Chondrocyte (in vitro differentiated cells): ENCODE results near the gene RASGRP1. TPM values are rescaled to one million over a fixed set of nuclear protein-coding genes. Genes with fewer than 3 reads are reported as not detected.

Source experiments
- DNase-seq: peaks from one replicate; pipeline ENCODE4 v3.0.0; 2021; ENCODE audit warnings: mixed read lengths, low spot score
- H3K27ac Mint-ChIP-seq: one replicate; pipeline ENCODE4 v1.8.0; 2021; ENCODE audit warnings: mild to moderate bottlenecking, moderate library complexity, mixed read lengths; ENCODE audit not compliant: unreplicated experiment
- H3K27me3 Mint-ChIP-seq: 2 replicates; pipeline ENCODE4 v1.8.0; 2021; ENCODE audit warnings: low read depth, mixed read lengths
- H3K36me3 Mint-ChIP-seq: 2 replicates; pipeline ENCODE4 v1.8.0; 2021; ENCODE audit warnings: low read depth, mixed read lengths
- H3K4me1 Mint-ChIP-seq: 2 replicates; pipeline ENCODE4 v1.8.0; 2021; ENCODE audit warnings: low read depth, mild to moderate bottlenecking, mixed read lengths
- H3K4me3 Mint-ChIP-seq: one replicate; pipeline ENCODE4 v1.8.0; 2021; ENCODE audit warnings: mild to moderate bottlenecking, moderate library complexity, mixed read lengths; ENCODE audit not compliant: unreplicated experiment
- H3K9me3 Mint-ChIP-seq: 2 replicates; pipeline ENCODE4 v1.8.0; 2021; ENCODE audit warnings: low read depth, mixed read lengths
- total RNA-seq: library from RNA; stranded (reverse); gene quantifications from 3 replicates; pipeline ENCODE4 v1.2.1, GENCODE V29; 2021
- TF ChIP-seq, protein P1 (sequence below): fragments of 200-600 bp; sonication (generic); IDR thresholded peaks from 2 replicates; pipeline ENCODE4 v1.5.0; 2021; ENCODE audit warnings: antibody characterized with exemption, mild to moderate bottlenecking, moderate library complexity

The RASGRP1 gene
- total RNA-seq, 1 donor from 2014 or later, result 0.52 TPM

DNA sequence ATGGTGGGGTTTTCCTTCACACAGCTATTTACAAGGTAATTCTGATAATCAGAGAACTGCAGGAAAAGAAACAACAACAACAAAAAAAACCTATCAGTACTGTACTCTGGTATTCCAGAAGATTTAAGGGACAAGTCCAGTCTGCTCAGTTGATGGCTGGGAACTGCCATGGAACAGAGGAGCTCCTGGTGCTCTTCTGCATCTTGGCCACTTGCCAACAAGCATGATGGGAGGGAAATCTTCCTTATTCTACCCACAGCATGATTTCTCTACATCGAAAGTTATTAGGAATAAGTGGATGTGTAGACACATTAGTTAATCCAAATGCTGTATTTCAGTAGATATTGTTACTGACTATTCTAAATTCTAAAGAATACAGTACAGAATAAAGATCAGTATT is 51.7 kb downstream of the RASGRP1 start:
- H3K9me3 Mint-ChIP-seq, result no peaks in the 10 kb centered on the region
- no peak for DNase-seq

DNA sequence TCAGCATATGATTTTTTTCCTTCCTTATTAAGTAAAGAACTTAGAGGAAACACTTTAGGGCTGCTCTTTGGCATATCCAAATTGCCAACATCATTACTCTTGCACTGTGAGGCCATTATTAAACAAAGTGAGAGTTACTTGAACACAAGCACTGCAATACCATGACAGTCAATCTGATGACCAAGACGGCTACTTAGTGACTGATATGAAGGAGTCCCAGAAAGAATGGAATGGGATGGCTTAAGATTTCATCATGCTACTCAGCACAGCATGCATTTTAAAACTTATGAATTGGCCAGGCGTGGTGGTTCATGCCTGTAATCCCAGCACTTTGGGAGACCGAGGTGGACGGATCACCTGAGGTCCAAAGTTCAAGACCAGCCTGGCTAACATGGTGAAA is 55.5 kb downstream of the RASGRP1 start:
- Mint-ChIP-seq H3K9me3 (no peaks in the 10 kb centered on the region), H3K27ac (no peak overlapping the region), H3K36me3 (no peaks in the 10 kb centered on the region)

More for the DNA sequence above, 51.7 kb downstream of the RASGRP1 start:
- TF ChIP-seq, protein P1, sequence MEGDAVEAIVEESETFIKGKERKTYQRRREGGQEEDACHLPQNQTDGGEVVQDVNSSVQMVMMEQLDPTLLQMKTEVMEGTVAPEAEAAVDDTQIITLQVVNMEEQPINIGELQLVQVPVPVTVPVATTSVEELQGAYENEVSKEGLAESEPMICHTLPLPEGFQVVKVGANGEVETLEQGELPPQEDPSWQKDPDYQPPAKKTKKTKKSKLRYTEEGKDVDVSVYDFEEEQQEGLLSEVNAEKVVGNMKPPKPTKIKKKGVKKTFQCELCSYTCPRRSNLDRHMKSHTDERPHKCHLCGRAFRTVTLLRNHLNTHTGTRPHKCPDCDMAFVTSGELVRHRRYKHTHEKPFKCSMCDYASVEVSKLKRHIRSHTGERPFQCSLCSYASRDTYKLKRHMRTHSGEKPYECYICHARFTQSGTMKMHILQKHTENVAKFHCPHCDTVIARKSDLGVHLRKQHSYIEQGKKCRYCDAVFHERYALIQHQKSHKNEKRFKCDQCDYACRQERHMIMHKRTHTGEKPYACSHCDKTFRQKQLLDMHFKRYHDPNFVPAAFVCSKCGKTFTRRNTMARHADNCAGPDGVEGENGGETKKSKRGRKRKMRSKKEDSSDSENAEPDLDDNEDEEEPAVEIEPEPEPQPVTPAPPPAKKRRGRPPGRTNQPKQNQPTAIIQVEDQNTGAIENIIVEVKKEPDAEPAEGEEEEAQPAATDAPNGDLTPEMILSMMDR, result no peak
- H3K36me3 Mint-ChIP-seq, result no peaks in the 10 kb centered on the region
- peaks cover 16% of the 10 kb centered on the region for H3K4me1 Mint-ChIP-seq
- H3K27me3 Mint-ChIP-seq, result no peaks in the 10 kb centered on the region
- no peak overlapping the region for H3K27ac Mint-ChIP-seq
- no peak overlapping the region for H3K4me3 Mint-ChIP-seq

DNA sequence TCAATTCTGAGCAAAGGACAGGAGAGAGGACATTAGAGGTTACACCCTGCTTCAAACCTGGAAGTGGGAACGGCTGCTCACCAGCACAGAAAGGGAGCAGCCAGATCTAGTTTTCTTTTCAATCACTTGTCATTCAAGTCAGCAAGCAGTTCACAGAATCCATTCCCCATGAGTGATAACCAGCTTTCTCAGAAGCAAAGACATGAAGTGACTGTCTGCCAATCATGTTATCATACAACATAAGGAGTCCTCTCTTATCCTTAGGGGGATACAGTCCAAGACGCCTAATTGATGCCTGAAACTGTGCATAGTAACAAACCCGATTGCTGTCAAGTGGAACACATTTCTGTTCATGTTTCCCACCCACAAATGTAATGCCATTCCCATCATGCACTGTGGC is 56.0 kb downstream of the RASGRP1 start:
- H3K9me3 Mint-ChIP-seq, result no peaks in the 10 kb centered on the region

More for the DNA sequence above, 55.5 kb downstream of the RASGRP1 start:
- no peak for DNase-seq
- Mint-ChIP-seq H3K27me3 (no peaks in the 10 kb centered on the region), H3K4me1 (peaks cover 5% of the 10 kb centered on the region), H3K4me3 (no peak overlapping the region)
- TF ChIP-seq, protein P1, result no peak

DNA sequence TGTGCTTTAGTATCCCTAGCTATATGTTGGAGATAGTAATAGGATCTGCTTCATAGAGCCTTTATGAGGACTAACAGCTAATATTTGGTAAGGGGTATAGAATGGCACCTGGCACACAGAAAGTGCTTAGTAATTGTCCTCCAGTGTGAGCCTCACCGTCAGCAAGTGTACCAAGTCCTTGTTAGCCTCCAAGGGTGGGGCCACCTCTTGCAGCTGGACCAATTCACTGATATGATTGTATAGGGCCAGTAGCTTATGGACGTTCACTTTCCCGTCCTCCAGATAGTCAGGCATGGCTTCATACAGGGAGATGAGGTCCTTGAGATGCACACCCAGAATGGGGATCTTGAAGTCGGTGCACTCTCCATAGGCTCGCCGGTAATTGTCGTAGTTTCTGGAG is 57.0 kb downstream of the RASGRP1 start:
- H3K27ac Mint-ChIP-seq, result no peak overlapping the region
- no peak for DNase-seq
- H3K27me3 Mint-ChIP-seq, result no peaks in the 10 kb centered on the region
- H3K4me3 Mint-ChIP-seq, result no peak overlapping the region
- no peaks in the 10 kb centered on the region for H3K36me3 Mint-ChIP-seq
- peaks cover 5% of the 10 kb centered on the region for H3K4me1 Mint-ChIP-seq
- TF ChIP-seq, protein P1, result no peak
- no peaks in the 10 kb centered on the region for H3K9me3 Mint-ChIP-seq

More for the DNA sequence above, 56.0 kb downstream of the RASGRP1 start:
- TF ChIP-seq, protein P1, result no peak
- Mint-ChIP-seq H3K27ac (no peak overlapping the region), H3K36me3 (no peaks in the 10 kb centered on the region), H3K4me1 (peaks cover 5% of the 10 kb centered on the region), H3K27me3 (no peaks in the 10 kb centered on the region), H3K4me3 (no peak overlapping the region)
- DNase-seq, result no peak

DNA sequence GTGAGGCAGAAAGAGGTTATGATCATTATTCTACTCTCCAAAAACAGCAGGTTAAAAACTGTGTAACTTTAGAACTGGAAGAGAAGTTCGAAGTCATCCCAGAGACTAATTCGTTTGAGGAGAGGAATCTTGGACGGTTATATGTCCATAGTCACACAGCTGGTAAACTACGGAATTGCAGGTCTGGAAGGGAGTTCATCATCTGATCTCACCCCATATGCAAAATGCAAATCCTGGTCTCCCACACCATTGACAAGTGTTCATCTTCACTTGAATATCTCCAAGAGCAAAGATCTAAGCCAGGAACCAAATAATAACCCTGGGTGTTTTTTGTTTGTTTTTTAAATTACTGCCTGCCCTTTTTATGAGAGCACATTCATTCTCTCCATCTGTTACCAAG is 57.6 kb downstream of the RASGRP1 start:
- Mint-ChIP-seq H3K4me1 (peaks cover 5% of the 10 kb centered on the region), H3K36me3 (no peaks in the 10 kb centered on the region), H3K27me3 (no peaks in the 10 kb centered on the region), H3K9me3 (no peaks in the 10 kb centered on the region), H3K4me3 (no peak overlapping the region), H3K27ac (no peak overlapping the region)
- TF ChIP-seq, protein P1, result no peak
- DNase-seq, result no peak
